ENCODE measurements around the gene ANO10. TPM values are rescaled to one million over a fixed set of nuclear protein-coding genes. Genes with fewer than 3 reads are reported as not detected.
"Not testable (repeated sequence)": the region's sequence is repeated elsewhere in the genome, so short reads cannot be mapped to it uniquely, and the experiment has no call there.

The ANO10 gene
- polyA plus RNA-seq, 2 donors: 17.7 to 19.8 TPM

- Histone ChIP-seq H3K36me3 (ENCODE audit: control insufficient read depth in 2 of 2, insufficient read depth in 2 of 2, low read length in 1 of 2) (no peaks in the 10 kb centered on the region), H3K27ac (ENCODE audit: low read depth in 2 of 2, low read length in 1 of 2) (no peak overlapping the region), H3K27me3 (ENCODE audit: control insufficient read depth in 1 of 2, insufficient read depth in 2 of 2, low read length in 2 of 2) (no peaks in the 10 kb centered on the region)
Measured at GRCh38 chr3:43526956-43527355, 94.9 kb downstream of the ANO10 start.

GRCh38 chr3:43525941-43526607, 95.7 kb downstream of the ANO10 start:
- Histone ChIP-seq H3K36me3 (ENCODE audit: control insufficient read depth in 2 of 2, insufficient read depth in 2 of 2, low read length in 1 of 2) (no peaks in the 10 kb centered on the region), H3K27me3 (ENCODE audit: control insufficient read depth in 1 of 2, insufficient read depth in 2 of 2, low read length in 2 of 2) (no peaks in the 10 kb centered on the region), H3K4me3 (ENCODE audit: low read depth in 1 of 2, low read length in 2 of 2) (no peak overlapping the region), H3K27ac (ENCODE audit: low read depth in 2 of 2, low read length in 1 of 2) (no peak overlapping the region), H3K4me1 (ENCODE audit: control insufficient read depth in 2 of 2, insufficient read depth in 2 of 2, low read length in 1 of 2) (no peaks in the 10 kb centered on the region), H3K9me3 (ENCODE audit: control insufficient read depth in 2 of 2, insufficient read depth in 1 of 2, low read depth in 1 of 2, low read length in 1 of 2) (no peaks in the 10 kb centered on the region)
- WGBS, 2 donors: 70 to 80% methylated on average over 4 of the region's 4 CpGs

More at GRCh38 chr3:43526956-43527355, 94.9 kb downstream of the ANO10 start:
- Histone ChIP-seq H3K4me3 (ENCODE audit: low read depth in 1 of 2, low read length in 2 of 2) (no peak overlapping the region), H3K4me1 (ENCODE audit: control insufficient read depth in 2 of 2, insufficient read depth in 2 of 2, low read length in 1 of 2) (no peaks in the 10 kb centered on the region), H3K9me3 (ENCODE audit: control insufficient read depth in 2 of 2, insufficient read depth in 1 of 2, low read depth in 1 of 2, low read length in 1 of 2) (no peaks in the 10 kb centered on the region)

- Histone ChIP-seq H3K4me3 (ENCODE audit: low read depth in 1 of 2, low read length in 2 of 2) (no peak overlapping the region), H3K27ac (ENCODE audit: low read depth in 2 of 2, low read length in 1 of 2) (no peak overlapping the region), H3K9me3 (ENCODE audit: control insufficient read depth in 2 of 2, insufficient read depth in 1 of 2, low read depth in 1 of 2, low read length in 1 of 2) (no peaks in the 10 kb centered on the region), H3K27me3 (ENCODE audit: control insufficient read depth in 1 of 2, insufficient read depth in 2 of 2, low read length in 2 of 2) (no peaks in the 10 kb centered on the region), H3K4me1 (ENCODE audit: control insufficient read depth in 2 of 2, insufficient read depth in 2 of 2, low read length in 1 of 2) (no peaks in the 10 kb centered on the region), H3K36me3 (ENCODE audit: control insufficient read depth in 2 of 2, insufficient read depth in 2 of 2, low read length in 1 of 2) (no peaks in the 10 kb centered on the region)
- 78 to 83% methylated on average over 2 of the region's 2 CpGs for WGBS, 2 donors
Measured at GRCh38 chr3:43525386-43525785, 96.4 kb downstream of the ANO10 start.

GRCh38 chr3:43523454-43524053, 98.3 kb downstream of the ANO10 start:
- 89 to 92% methylated on average over 3 of the region's 3 CpGs for WGBS, 2 donors
- Histone ChIP-seq H3K27ac (ENCODE audit: low read depth in 2 of 2, low read length in 1 of 2) (no peak overlapping the region), H3K4me1 (ENCODE audit: control insufficient read depth in 2 of 2, insufficient read depth in 2 of 2, low read length in 1 of 2) (no peaks in the 10 kb centered on the region), H3K27me3 (ENCODE audit: control insufficient read depth in 1 of 2, insufficient read depth in 2 of 2, low read length in 2 of 2) (no peaks in the 10 kb centered on the region), H3K9me3 (ENCODE audit: control insufficient read depth in 2 of 2, insufficient read depth in 1 of 2, low read depth in 1 of 2, low read length in 1 of 2) (no peaks in the 10 kb centered on the region), H3K36me3 (ENCODE audit: control insufficient read depth in 2 of 2, insufficient read depth in 2 of 2, low read length in 1 of 2) (no peaks in the 10 kb centered on the region), H3K4me3 (ENCODE audit: low read depth in 1 of 2, low read length in 2 of 2) (no peak overlapping the region)

GRCh38 chr3:43522727-43523362, 99.0 kb downstream of the ANO10 start:
- WGBS, 2 donors: 95 to 96% methylated on average over 3 of the region's 3 CpGs
- Histone ChIP-seq H3K27me3 (ENCODE audit: control insufficient read depth in 1 of 2, insufficient read depth in 2 of 2, low read length in 2 of 2) (no peaks in the 10 kb centered on the region), H3K4me1 (ENCODE audit: control insufficient read depth in 2 of 2, insufficient read depth in 2 of 2, low read length in 1 of 2) (no peaks in the 10 kb centered on the region), H3K27ac (ENCODE audit: low read depth in 2 of 2, low read length in 1 of 2) (no peak overlapping the region), H3K36me3 (ENCODE audit: control insufficient read depth in 2 of 2, insufficient read depth in 2 of 2, low read length in 1 of 2) (no peaks in the 10 kb centered on the region), H3K4me3 (ENCODE audit: low read depth in 1 of 2, low read length in 2 of 2) (no peak overlapping the region), H3K9me3 (ENCODE audit: control insufficient read depth in 2 of 2, insufficient read depth in 1 of 2, low read depth in 1 of 2, low read length in 1 of 2) (no peaks in the 10 kb centered on the region)

- Histone ChIP-seq H3K4me1 (ENCODE audit: control insufficient read depth in 2 of 2, insufficient read depth in 2 of 2, low read length in 1 of 2) (no peaks in the 10 kb centered on the region), H3K36me3 (ENCODE audit: control insufficient read depth in 2 of 2, insufficient read depth in 2 of 2, low read length in 1 of 2) (no peaks in the 10 kb centered on the region), H3K9me3 (ENCODE audit: control insufficient read depth in 2 of 2, insufficient read depth in 1 of 2, low read depth in 1 of 2, low read length in 1 of 2) (no peaks in the 10 kb centered on the region), H3K27ac (ENCODE audit: low read depth in 2 of 2, low read length in 1 of 2) (no peak overlapping the region), H3K4me3 (ENCODE audit: low read depth in 1 of 2, low read length in 2 of 2) (no peak overlapping the region), H3K27me3 (ENCODE audit: control insufficient read depth in 1 of 2, insufficient read depth in 2 of 2, low read length in 2 of 2) (no peaks in the 10 kb centered on the region)
- 92 to 98% methylated on average over 1 of the region's 1 CpG for WGBS, 2 donors
Measured at GRCh38 chr3:43521941-43522340, 99.9 kb downstream of the ANO10 start.

- 96 to 97% methylated on average over 7 of the region's 7 CpGs for WGBS, 2 donors
- H3K4me1 ChIP-seq (ENCODE audit: control insufficient read depth in 2 of 2, insufficient read depth in 2 of 2, low read length in 1 of 2); H3K36me3 ChIP-seq (ENCODE audit: control insufficient read depth in 2 of 2, insufficient read depth in 2 of 2, low read length in 1 of 2); H3K27ac ChIP-seq (ENCODE audit: low read depth in 2 of 2, low read length in 1 of 2); H3K4me3 ChIP-seq (ENCODE audit: low read depth in 1 of 2, low read length in 2 of 2); H3K9me3 ChIP-seq (ENCODE audit: control insufficient read depth in 2 of 2, insufficient read depth in 1 of 2, low read depth in 1 of 2, low read length in 1 of 2); H3K27me3 ChIP-seq (ENCODE audit: control insufficient read depth in 1 of 2, insufficient read depth in 2 of 2, low read length in 2 of 2): not testable (repeated sequence)
Measured at GRCh38 chr3:43518515-43518914, 103.3 kb downstream of the ANO10 start.

- WGBS, 2 donors: 77 to 96% methylated on average over 9 of the region's 9 CpGs
- Histone ChIP-seq H3K4me3 (ENCODE audit: low read depth in 1 of 2, low read length in 2 of 2) (no peak overlapping the region), H3K27me3 (ENCODE audit: control insufficient read depth in 1 of 2, insufficient read depth in 2 of 2, low read length in 2 of 2) (no peaks in the 10 kb centered on the region), H3K27ac (ENCODE audit: low read depth in 2 of 2, low read length in 1 of 2) (no peak overlapping the region), H3K9me3 (ENCODE audit: control insufficient read depth in 2 of 2, insufficient read depth in 1 of 2, low read depth in 1 of 2, low read length in 1 of 2) (no peaks in the 10 kb centered on the region), H3K4me1 (ENCODE audit: control insufficient read depth in 2 of 2, insufficient read depth in 2 of 2, low read length in 1 of 2) (no peaks in the 10 kb centered on the region), H3K36me3 (ENCODE audit: control insufficient read depth in 2 of 2, insufficient read depth in 2 of 2, low read length in 1 of 2) (peaks cover 0 to 3% of the 10 kb centered on the region in 2 donors)
Measured at GRCh38 chr3:43515970-43516635, 105.7 kb downstream of the ANO10 start.

GRCh38 chr3:43515208-43515917, 106.4 kb downstream of the ANO10 start:
- Histone ChIP-seq H3K4me3 (ENCODE audit: low read depth in 1 of 2, low read length in 2 of 2) (no peak overlapping the region), H3K9me3 (ENCODE audit: control insufficient read depth in 2 of 2, insufficient read depth in 1 of 2, low read depth in 1 of 2, low read length in 1 of 2) (no peaks in the 10 kb centered on the region), H3K27ac (ENCODE audit: low read depth in 2 of 2, low read length in 1 of 2) (no peak overlapping the region), H3K4me1 (ENCODE audit: control insufficient read depth in 2 of 2, insufficient read depth in 2 of 2, low read length in 1 of 2) (no peaks in the 10 kb centered on the region), H3K36me3 (ENCODE audit: control insufficient read depth in 2 of 2, insufficient read depth in 2 of 2, low read length in 1 of 2) (peaks cover 0 to 3% of the 10 kb centered on the region in 2 donors), H3K27me3 (ENCODE audit: control insufficient read depth in 1 of 2, insufficient read depth in 2 of 2, low read length in 2 of 2) (no peaks in the 10 kb centered on the region)
- 79 to 88% methylated on average over 2 of the region's 2 CpGs for WGBS, 2 donors

All from esophagus (tissue), 2 donors.